Neural cell (in vitro differentiated cells): ENCODE measurements around the gene AKAP6. TPM values are rescaled to one million over a fixed set of nuclear protein-coding genes. Genes with fewer than 3 reads are reported as not detected.

Experiments
- H2AFZ ChIP-seq: fragments of 200-600, 300-800 bp; sonication (generic), shearing (Covaris generic); 2 replicates; pipeline ENCODE4 v1.6.0; 2014; ENCODE audit warnings: low read depth, mild to moderate bottlenecking, antibody characterized with exemption, low read length, moderate library complexity
- H3F3A ChIP-seq: fragments of 200-600 bp; shearing (Covaris generic); 2 replicates; pipeline ENCODE4 v1.6.1; 2016; ENCODE audit warnings: mild to moderate bottlenecking, moderate library complexity, mixed read lengths, antibody characterized with exemption, low read length; ENCODE audit not compliant: insufficient read depth, poor library complexity, severe bottlenecking
- H3K27ac ChIP-seq: fragments of 200-600, 300-800 bp; sonication (generic), shearing (Covaris generic); 2 replicates; pipeline ENCODE4 v1.5.1; 2014; ENCODE audit warnings: mild to moderate bottlenecking, low read length, moderate library complexity
- H3K27me3 ChIP-seq: fragments of 300-800, 200-600 bp; sonication (generic), shearing (Covaris generic); 2 replicates; pipeline ENCODE4 v1.6.0; 2014; ENCODE audit warnings: mild to moderate bottlenecking, low read depth, low read length, moderate library complexity; ENCODE audit not compliant: insufficient read depth
- H3K36me3 ChIP-seq: fragments of 300-800, 200-600 bp; sonication (generic), shearing (Covaris generic); 2 replicates; pipeline ENCODE4 v1.5.1; 2014; ENCODE audit warnings: mild to moderate bottlenecking, antibody characterized with exemption, low read length, moderate library complexity; ENCODE audit not compliant: insufficient read depth
- H3K4me2 ChIP-seq: fragments of 300-800, 200-600 bp; sonication (generic), shearing (Covaris generic); 2 replicates; pipeline ENCODE4 v1.6.0; 2014; ENCODE audit warnings: mild to moderate bottlenecking, low read length
- H3K4me3 ChIP-seq: fragments of 300-800, 200-600 bp; sonication (generic), shearing (Covaris generic); 2 replicates; pipeline ENCODE4 v1.5.1; 2014; ENCODE audit warnings: mild to moderate bottlenecking, low read length, moderate library complexity
- H3K79me2 ChIP-seq: fragments of 200-600 bp; shearing (Covaris generic); replicated peaks from 2 replicates; pipeline ENCODE4 v1.6.0; 2014; ENCODE audit warnings: mild to moderate bottlenecking, low read length, moderate library complexity; ENCODE audit not compliant: insufficient read depth
- H3K9ac ChIP-seq: fragments of 300-800, 200-600 bp; sonication (generic), shearing (Covaris generic); 2 replicates; pipeline ENCODE4 v1.6.1; 2016; ENCODE audit warnings: mild to moderate bottlenecking, low read length, mixed read lengths
- H3K9me2 ChIP-seq: fragments of 200-600 bp; shearing (Covaris generic); 2 replicates; pipeline ENCODE4 v1.6.1; 2016; ENCODE audit warnings: mild to moderate bottlenecking, low read length, mixed read lengths; ENCODE audit not compliant: insufficient read depth
- H3K9me3 ChIP-seq: fragments of 200-600, 300-800 bp; sonication (generic), shearing (Covaris generic); 2 replicates; pipeline ENCODE4 v1.6.1; 2016; ENCODE audit warnings: mild to moderate bottlenecking, mixed run types, low read length, moderate library complexity, mixed read lengths
- H4K20me1 ChIP-seq: fragments of 200-600 bp; shearing (Covaris generic); 2 replicates; pipeline ENCODE4 v1.6.1; 2016; ENCODE audit warnings: mild to moderate bottlenecking, mixed run types; ENCODE audit not compliant: insufficient read depth
- CTCF ChIP-seq: fragments of 450-650 bp; IDR thresholded peaks from 2 replicates; pipeline ENCODE4 v1.5.1; 2014; ENCODE audit warnings: antibody characterized with exemption, mild to moderate bottlenecking, moderate library complexity; ENCODE audit not compliant: poor library complexity, severe bottlenecking
- EP300 ChIP-seq: fragments of 450-650 bp; conservative IDR thresholded peaks from 2 replicates; pipeline ENCODE4 v1.6.1; 2014; ENCODE audit warnings: antibody characterized with exemption, mild to moderate bottlenecking, moderate library complexity; ENCODE audit not compliant: poor library complexity, severe bottlenecking
- POLR2AphosphoS5 ChIP-seq: IDR thresholded peaks from 2 replicates; pipeline ENCODE4 v1.6.1; 2012
- REST ChIP-seq: IDR thresholded peaks from 2 replicates; pipeline ENCODE4 v1.6.1; 2012; ENCODE audit warnings: borderline replicate concordance
- SMC3 ChIP-seq: fragments of 450-650 bp; conservative IDR thresholded peaks from 2 replicates; pipeline ENCODE4 v1.6.1; 2014; ENCODE audit warnings: antibody characterized with exemption, mild to moderate bottlenecking, moderate library complexity; ENCODE audit not compliant: poor library complexity
- polyA plus RNA-seq: library from polyadenylated mRNA; depleted of rRNA; stranded (reverse); fragments of >200 nt; gene quantifications from 2 replicates; pipeline ENCODE4 v1.2.3, GENCODE V29; 2014

The AKAP6 gene
- polyA plus RNA-seq, 1 donor from 2014 or later, result 15.8 TPM

- Histone ChIP-seq H3F3A (no peaks in the 10 kb centered on the region), H4K20me1 (no peaks in the 10 kb centered on the region), H3K9ac (no peak overlapping the region), H3K79me2 (no peaks in the 10 kb centered on the region), H3K9me3 (no peaks in the 10 kb centered on the region), H3K4me2 (no peak overlapping the region), H2AFZ (no peak overlapping the region), H3K4me3 (no peak overlapping the region), H3K36me3 (no peaks in the 10 kb centered on the region), H3K27ac (no peak overlapping the region), H3K9me2 (no peaks in the 10 kb centered on the region), H3K27me3 (no peaks in the 10 kb centered on the region)
- TF ChIP-seq POLR2AphosphoS5 (no peak), REST (no peak), EP300 (no peak), CTCF (no peak)
These were observed 325.0 kb downstream of the AKAP6 start for GRCh38 chr14:32654106-32654505.

GRCh38 chr14:32656601-32657000, 327.5 kb downstream of the AKAP6 start:
- TF ChIP-seq EP300 (no peak), REST (no peak), SMC3 (no peak)
- no peaks in the 10 kb centered on the region for H3K27me3 ChIP-seq
- no peaks in the 10 kb centered on the region for H3K79me2 ChIP-seq
- no peak overlapping the region for H2AFZ ChIP-seq
- H3K27ac ChIP-seq, result no peak overlapping the region
- no peak overlapping the region for H3K9ac ChIP-seq
- no peak overlapping the region for H3K4me3 ChIP-seq
- H3K4me2 ChIP-seq, result no peak overlapping the region
- H3F3A ChIP-seq, result no peaks in the 10 kb centered on the region
- H3K9me2 ChIP-seq, result no peaks in the 10 kb centered on the region
- no peaks in the 10 kb centered on the region for H3K9me3 ChIP-seq
- no peaks in the 10 kb centered on the region for H3K36me3 ChIP-seq
- no peaks in the 10 kb centered on the region for H4K20me1 ChIP-seq
